ENCODE measurements around the gene WDR73.

Gene WDR73

DNA sequence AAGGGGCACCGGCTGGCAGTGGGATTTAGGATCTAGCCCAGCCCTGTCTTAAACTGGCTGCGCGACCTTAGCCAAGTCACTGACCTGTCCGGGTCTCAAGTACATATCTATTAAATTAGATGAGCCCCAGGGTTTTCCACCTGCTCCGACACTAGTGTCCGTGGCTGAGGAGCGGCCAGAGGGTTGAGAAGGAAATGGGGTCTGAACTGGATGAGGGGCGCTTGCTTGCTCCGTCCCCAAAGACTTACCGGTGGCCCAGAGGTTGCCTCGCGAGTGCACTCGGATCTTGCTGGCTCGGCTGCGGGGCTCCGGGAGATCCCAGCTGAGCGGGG lies 3.6 kb upstream of the WDR73 start:
- H3K4me3 ChIP-seq (ENCODE audit: low read depth, low read length) = peak overlapping the region; percentile 46
- TF ChIP-seq, protein P1, sequence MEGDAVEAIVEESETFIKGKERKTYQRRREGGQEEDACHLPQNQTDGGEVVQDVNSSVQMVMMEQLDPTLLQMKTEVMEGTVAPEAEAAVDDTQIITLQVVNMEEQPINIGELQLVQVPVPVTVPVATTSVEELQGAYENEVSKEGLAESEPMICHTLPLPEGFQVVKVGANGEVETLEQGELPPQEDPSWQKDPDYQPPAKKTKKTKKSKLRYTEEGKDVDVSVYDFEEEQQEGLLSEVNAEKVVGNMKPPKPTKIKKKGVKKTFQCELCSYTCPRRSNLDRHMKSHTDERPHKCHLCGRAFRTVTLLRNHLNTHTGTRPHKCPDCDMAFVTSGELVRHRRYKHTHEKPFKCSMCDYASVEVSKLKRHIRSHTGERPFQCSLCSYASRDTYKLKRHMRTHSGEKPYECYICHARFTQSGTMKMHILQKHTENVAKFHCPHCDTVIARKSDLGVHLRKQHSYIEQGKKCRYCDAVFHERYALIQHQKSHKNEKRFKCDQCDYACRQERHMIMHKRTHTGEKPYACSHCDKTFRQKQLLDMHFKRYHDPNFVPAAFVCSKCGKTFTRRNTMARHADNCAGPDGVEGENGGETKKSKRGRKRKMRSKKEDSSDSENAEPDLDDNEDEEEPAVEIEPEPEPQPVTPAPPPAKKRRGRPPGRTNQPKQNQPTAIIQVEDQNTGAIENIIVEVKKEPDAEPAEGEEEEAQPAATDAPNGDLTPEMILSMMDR (IDR thresholded peaks at IDR 0.05; ENCODE audit: control insufficient read depth, extremely low read depth, insufficient read depth) = no peak
- no peak for DNase-seq (ENCODE audit: low read depth)

DNA sequence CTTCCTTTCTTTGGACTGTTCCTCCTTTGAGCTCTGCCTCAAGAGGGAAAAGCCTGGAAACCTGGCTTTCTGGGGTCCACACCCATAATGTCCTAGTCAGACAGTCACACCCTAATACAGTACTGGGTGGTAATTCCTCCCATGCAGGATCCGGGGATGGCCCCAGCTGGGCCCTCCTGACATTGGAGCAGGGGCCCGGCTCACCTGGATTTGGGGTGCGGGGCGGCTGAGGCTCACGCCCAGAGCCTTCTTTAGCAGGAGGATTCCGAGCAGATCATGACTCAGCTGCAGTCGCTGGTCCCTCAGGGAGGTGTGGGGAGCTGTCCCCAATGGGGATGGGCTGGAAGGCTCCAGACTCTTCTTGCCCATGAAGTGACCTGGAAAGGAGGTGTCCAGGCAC lies 2.9 kb upstream of the WDR73 start:
- TF ChIP-seq, protein P1 (IDR thresholded peaks at IDR 0.05; ENCODE audit: control insufficient read depth, extremely low read depth, insufficient read depth) = no peak
- DNase-seq (ENCODE audit: low read depth) = no peak
- H3K4me3 ChIP-seq (ENCODE audit: low read depth, low read length) = no peak overlapping the region

DNA sequence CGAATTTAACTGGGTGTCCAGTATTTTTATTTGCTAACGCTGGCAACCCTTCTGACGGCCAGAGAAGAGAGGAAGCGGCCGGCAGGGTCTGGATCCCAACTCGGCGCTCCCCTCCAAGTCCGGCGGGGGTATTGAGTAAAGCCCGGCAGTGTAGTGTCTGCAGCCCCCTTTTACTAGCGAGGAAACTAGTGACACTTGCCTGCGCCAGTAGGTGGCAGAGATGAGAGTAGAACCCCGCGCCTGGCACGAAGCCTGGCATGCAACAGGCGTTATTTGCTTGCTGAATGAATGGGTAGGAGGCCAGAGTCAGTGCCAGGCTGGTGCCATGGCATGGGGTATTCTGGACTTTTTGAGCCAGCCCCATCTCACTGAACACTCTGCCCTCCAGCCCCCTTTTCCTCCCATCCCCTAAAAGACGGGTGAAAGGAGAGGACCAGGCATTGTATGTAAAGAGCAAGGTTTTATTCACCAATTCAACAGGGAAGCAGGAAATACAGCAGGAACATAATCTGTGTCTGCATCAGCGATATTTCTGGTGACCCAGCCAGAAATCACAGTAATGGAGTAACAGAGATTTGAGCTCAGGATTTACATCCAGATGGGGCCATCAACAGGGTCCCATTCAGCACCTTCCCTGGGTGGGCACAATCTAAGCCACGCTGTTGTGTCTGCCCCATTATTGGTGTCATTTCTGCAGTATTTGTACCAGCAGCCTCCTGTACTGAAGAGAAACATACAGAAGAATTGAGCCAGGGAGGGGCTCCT lies 788 bp upstream of the WDR73 start:
- TF ChIP-seq, protein P1 (IDR thresholded peaks at IDR 0.05; ENCODE audit: control insufficient read depth, extremely low read depth, insufficient read depth) = peak; percentile 84
- peak overlapping the region; percentile 63 for H3K4me3 ChIP-seq (ENCODE audit: low read depth, low read length)
- DNase-seq (ENCODE audit: low read depth) = peak; percentile 85

DNA sequence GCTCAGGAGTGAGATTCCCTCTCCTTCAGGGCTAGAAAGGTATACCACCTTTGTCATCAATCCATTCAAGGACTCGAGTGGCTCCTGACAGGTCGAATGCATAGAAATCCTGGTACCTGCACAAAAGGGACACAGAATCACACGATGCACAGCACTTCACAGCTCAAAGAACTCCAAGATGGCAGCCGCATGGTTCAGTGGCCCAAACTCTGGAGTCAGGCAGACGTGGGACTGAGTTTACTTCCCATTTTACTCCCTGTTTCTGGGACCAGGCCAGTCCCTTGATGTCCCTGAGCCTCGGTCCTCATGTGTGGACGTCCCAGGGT lies 536 bp downstream of the WDR73 start:
- peak overlapping the region; percentile 63 for H3K4me3 ChIP-seq (ENCODE audit: low read depth, low read length)
- no peak for DNase-seq (ENCODE audit: low read depth)
- TF ChIP-seq, protein P1 (IDR thresholded peaks at IDR 0.05; ENCODE audit: control insufficient read depth, extremely low read depth, insufficient read depth) = no peak

DNA sequence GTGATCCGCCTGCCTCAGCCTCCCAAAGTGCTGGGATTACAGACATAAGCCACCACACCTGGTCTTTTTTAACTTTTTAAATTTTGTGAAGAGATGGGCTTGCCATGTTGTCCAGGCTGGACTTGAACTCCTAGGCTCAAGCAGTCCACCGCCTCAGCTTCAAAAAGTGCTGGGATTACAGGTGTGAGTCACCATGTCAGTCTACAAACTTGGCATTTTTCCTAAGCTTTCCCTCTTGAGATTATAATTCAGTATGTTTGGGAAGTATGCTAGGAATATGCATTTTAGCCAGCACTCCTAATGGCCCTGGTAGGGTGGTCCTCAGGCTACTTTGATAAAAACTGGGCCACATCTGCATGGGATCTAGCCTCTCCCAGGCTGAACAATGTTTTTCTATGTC lies 4.4 kb downstream of the WDR73 start:
- no peak for DNase-seq (ENCODE audit: low read depth)
- H3K4me3 ChIP-seq (ENCODE audit: low read depth, low read length) = no peak overlapping the region
- TF ChIP-seq, protein P1 (IDR thresholded peaks at IDR 0.05; ENCODE audit: control insufficient read depth, extremely low read depth, insufficient read depth) = no peak

DNA sequence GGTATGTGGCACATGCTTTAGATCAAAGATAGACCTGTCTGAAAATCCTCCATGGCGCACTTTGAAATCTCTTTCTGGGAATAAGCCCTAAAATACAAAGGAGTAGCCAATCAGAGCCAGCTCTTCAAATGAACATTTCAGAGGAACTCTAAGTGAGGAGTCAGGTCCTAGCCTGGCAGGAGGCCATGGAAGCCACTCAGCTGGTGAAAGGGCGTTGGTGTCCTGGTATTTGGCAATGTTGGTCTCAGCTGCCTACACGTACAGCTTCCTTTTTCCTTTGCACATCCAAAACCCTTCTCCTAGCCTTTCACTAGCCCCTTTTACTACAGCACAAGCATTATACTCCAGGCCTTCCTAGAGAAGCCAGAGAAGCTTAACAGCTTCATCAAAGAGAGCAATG lies 5.5 kb downstream of the WDR73 start:
- no peak for DNase-seq (ENCODE audit: low read depth)
- no peak overlapping the region for H3K4me3 ChIP-seq (ENCODE audit: low read depth, low read length)
- TF ChIP-seq, protein P1 (IDR thresholded peaks at IDR 0.05; ENCODE audit: control insufficient read depth, extremely low read depth, insufficient read depth) = no peak

DNA sequence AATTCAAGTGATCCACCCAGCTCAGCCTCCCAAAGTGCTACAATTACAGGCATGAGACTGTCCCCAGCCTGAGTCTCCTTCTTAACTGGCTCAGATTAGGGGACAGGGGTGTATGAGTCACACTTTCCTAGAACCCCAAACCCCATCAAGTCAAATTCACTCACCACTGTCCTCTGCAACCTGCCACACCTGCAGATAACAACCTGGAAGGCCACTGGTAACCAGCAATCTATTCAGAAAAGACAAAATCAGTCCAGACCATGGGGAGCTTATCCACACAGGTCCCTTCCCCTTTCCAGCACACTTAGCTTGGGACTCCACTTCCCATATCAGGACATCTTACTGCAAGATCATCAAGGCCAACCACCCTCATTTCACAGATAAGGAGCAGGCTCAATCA lies 6.4 kb downstream of the WDR73 start:
- TF ChIP-seq, protein P1 (IDR thresholded peaks at IDR 0.05; ENCODE audit: control insufficient read depth, extremely low read depth, insufficient read depth) = no peak

More for the DNA sequence above, 6.4 kb downstream of the WDR73 start:
- H3K4me3 ChIP-seq (ENCODE audit: low read depth, low read length) = no peak overlapping the region
- no peak for DNase-seq (ENCODE audit: low read depth)
